Measurements from ENCODE around the gene CHMP6.
"Not testable (repeated sequence)": the region's sequence is repeated elsewhere in the genome, so short reads cannot be mapped to it uniquely, and the experiment has no call there.

Gene CHMP6

DNA sequence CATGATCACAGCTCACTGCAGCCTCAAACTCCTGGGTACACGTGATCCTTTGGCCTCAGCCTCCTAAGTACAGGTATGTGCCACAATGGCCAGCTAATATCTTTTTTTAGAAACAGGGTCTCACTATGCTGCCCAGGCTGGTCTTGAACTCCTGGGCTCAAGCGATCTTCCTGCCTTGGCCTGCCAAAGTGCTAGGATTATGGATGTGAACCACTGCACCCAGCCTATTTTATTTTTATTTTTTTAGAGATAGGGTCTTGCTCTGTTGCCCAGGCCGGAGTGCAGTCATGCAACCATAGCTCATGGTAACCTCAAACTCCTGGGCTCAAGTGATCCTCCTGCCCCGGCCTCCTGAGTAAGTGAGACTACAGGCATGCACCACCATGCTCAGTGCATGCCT, 25.7 kb downstream of the CHMP6 start:
- DNase-seq = not testable (repeated sequence)

DNA sequence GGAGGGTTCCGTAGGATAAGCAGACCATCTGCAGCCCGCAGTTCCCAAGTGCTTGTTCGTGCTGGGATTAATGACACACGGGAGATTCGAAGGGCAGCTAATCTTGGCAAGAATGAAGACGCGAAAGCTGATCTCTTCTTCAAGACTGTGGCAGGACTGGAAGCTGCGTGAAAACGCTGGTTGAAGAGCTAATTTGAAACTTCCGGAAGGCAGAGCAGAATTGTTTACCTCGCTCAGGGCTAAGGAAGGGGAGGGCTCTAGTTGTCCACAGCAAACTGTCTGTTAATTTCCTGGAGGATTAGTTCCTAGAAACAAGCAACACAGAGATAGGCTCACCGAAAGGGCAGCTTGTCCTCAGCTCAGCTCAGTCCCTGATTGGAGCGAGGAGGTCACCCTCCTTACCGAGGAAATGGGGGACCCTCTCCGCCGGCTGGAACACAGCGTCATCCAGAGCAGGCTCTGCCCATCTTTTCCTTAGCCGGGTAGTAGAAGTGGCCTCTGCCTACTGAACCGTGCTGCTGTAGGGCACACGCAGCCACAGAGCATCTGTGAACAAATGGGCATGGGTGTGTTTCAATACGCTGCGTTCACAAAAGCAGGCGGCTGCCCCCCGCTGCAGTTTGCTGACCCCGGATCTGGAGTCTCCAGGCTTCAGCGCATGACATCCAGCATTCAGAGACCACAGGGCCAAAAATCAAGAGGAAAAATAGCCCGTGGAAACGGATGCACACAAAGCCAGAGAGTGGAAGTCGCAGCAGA, 26.6 kb downstream of the CHMP6 start:
- DNase-seq = peak; percentile 52

DNA sequence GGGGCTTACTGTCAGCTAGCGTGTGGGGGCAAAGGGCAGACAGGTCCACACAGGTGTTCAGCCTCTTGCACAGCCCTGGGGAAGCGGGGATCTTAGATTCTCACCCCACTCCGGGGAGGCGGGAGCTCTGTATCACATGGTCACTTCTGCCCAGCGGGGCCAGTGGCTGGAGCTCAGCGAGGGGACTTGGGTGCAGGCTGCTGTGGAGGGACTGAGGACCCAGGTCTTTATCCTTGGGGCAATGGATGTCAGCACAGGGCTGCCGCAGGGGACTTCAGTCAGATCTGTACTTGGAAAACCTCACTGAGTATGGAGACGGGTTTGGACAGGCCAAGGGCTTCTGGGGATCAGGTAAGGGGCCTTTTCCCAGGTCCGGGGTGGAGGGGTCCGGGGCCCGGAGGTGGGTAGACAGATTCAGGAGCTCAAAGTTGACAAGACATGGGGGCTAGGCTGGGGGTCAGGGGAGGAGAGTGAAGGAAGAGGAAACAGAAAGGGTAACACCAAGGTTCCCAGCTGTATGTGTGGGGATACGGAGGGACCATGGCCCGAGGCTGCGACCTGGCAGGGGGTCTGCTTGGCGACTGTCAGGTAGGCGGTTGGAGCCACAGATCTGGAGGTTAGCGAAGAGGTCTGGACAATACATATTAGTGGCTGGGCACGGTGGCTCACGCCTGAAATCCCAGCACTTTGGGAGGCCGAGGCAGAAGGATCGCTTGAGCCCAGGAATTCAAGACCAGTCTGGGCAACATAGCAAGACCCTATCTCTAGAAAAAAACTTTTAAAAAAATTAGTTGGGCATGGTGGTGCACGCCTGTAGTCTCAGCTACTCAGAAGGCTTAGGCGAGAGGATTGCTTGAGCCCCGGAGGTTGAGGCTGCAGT, 28.2 kb downstream of the CHMP6 start:
- DNase-seq = no peak

DNA sequence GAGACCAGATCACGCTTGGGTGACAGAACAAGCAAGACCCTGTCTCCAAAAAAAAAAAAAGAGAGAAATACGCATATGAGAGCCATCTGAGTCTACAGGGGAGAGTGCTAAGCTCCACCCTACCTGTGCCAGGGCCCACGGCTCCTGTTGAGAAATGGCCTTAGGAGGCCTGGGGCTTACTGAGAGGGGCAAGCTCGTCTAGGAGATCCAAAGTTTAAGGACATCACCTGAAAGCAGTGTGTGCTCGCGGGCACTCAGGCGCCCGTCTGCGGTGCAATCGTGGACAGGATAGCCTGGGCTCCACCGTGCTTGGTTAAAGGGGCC, 28.8 kb downstream of the CHMP6 start:
- no peak for DNase-seq

DNA sequence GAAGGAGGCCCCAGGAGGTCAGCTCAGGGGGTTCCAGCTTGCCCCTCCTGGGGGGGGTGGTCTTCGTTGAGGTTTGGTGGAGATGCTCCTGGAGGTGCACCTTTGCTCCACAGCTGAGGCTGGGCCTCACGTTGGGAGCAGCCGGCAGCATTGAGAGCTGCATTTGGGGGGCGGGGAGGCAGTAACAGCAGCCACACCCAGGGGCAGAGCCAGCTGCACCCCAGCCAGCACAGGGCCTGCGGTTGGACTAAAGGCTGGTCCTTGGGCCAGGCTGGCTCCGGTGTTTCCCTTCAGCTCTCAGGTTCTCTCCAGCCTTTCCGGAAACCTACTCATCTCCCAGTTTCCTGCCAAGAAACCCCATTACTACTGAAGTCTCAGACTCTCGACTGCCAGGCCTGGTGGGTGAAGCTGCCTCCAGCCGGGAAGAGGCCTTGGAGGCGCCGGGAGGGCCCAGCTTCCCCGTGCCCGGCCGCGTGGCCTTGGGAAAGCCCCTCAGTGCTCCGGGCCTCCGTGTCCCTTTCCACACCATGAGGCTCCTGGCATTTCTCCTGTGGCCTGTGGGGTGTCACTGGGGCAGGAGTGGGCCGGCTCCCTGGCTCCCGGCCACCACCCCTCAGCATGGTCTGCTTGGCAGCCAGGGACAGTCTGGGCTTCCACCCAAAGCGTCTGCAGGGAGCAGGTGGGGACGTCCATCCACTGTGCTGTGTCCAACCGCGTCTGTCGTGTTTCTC, 29.3 kb downstream of the CHMP6 start:
- DNase-seq = no peak

DNA sequence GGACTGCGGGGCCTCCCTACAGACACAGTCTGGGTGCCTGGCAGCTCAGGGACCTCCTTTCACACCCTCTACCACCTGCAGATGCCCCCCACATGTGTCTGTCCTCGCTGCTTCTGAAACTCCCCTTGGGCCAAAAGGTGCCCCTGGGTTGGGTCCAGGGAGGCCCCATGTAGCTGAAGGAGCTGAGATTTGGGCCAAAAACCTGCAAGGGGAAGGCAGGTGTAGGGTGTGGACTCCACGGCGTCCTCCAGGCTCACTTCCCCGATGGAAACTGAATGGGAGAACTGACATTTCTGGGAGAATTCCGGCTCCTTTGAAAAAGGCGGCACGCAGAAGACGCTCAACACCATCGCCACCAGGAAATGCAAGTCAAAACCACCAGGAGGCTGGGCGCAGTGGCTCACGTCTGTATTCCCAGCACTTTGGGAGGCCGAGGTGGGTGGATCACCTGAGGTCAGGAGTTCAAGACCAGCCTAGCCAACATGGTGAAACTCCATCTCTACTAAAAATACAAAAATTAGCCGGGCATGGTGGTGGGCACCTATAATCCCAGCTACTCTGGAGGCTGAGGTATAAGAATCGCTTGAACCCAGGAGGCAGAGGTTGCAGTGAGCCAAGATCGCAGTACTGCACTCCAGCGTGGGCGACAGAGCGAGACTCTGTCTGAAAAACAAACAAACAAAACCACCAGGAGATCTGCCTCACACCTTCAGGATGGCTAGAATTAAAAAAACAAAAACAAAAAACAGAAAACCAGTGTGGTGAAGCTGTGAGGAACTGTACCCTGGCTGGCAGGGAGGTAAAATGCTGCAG, 30.1 kb downstream of the CHMP6 start:
- no peak for DNase-seq

DNA sequence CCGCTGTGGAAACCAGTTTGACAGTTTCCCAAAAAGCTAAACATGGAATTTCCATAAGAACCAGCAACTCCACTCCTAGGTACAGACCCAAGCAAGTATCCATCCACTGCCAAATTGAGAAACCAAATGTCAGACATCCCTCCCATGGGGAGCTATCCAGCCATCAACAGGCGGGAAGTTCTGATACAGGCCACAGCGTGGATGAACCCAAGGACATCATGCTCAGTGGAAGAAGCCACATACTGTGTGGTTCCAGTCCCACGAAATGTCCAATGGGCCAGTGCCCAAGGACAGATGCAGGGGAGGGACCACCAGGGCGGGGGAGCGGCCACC, 30.7 kb downstream of the CHMP6 start:
- DNase-seq = no peak

DNA sequence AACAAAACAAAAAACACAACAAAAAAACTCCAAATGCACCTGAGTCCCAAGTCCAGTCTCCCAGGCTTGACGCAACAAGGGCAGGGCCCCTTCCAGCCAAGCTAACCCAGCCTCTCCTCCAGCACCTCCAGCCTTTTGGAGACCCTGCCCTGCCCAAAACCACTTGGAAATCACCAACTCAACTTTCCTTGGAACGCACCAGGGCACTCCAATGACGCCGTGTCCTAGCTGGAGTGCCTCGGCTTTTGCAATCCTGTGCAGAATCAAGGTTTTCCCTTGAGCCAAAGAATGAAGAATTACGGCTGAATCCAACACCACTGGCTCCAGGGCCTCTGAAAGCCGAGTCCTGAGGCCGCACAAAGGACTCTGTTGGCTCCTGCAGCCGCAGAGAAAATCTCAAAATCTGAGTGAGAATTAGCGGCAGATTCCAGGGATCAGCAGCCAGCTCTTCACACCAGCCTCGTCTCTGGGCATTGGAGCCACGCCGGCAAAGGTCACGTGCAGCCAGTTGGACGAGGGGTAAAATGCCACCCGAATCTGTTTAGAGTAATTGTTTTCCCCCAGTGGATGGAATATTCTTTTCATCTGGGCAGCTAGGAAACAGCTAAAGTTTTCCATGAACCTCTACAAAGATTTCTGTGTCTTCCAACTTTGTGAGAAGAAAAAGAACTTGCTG, 33.6 kb downstream of the CHMP6 start:
- no peak for DNase-seq

DNA sequence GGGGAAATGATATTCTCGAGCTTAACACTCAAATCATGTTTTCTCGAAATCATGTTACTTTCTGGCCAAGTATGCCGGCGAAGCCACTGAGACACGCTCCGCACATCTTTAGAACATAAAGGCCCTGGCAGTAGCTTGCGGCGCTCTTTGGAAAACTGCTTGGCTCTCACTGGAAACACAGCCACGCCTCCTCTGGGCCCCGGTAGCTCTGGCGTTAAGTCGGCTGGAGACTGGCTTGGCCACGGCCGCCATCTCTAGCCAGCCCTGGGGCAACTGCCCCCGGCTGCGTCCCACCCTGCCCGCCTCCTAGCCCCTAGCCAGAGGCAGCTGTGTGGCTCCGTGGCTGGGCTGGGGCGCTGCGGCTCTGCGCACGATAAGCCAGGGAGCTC, 34.1 kb downstream of the CHMP6 start:
- no peak for DNase-seq

DNA sequence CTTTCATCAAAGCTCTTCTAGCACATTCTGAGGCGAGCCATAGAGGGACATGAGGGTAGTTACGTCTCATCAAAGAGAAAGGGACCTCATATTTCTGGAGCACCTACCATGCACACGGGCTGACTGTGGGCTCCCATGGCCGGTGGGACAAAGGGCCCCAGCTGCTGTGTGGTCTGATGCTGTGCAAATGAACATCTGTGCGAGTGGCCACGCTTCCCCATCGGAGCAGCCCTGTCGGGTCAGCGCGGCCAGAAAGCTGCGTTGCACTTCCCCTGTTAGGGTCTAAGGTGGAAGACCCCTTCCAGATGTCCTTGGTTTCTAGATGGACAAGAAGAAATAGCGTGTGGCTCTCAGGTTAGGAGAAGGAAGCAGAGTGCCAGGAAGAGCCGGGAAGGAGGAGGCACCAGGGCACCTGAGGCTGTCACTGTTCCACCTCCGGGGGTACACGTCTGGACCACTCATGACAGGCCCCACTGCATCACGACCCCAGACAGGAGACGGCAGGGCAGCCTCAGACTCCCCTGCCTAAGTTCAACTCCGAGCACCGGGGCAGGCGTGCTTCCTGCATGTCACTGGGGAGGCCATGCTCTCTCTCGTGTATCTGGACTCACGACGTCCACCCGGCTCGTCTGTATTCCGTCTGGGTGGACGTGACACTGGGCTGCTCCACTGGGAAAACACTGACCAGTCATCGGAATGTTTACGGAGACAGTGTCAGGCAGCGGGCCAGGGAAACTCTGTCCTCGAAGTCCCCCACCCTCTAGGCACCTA, 34.8 kb downstream of the CHMP6 start:
- no peak for DNase-seq

DNA sequence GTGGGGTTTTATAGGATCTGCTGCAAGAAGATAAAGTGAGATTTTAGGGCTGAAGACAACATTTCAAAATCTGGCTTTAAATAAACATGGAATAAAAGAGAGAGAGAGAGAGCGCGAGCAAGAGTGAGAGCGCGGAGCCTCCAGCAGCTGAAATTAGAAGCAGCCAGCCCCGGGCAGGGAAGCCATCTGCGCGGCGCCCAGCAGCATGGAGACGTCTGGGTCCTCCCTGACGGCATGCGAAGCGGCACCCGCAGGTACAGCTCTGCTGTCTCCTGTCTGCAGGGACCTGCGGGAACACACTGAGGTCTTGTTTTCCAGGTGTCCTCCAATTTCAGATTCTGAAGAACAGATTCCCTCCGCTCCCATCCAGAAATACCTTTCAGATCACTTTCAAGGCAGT, 35.4 kb downstream of the CHMP6 start:
- DNase-seq = no peak

DNA sequence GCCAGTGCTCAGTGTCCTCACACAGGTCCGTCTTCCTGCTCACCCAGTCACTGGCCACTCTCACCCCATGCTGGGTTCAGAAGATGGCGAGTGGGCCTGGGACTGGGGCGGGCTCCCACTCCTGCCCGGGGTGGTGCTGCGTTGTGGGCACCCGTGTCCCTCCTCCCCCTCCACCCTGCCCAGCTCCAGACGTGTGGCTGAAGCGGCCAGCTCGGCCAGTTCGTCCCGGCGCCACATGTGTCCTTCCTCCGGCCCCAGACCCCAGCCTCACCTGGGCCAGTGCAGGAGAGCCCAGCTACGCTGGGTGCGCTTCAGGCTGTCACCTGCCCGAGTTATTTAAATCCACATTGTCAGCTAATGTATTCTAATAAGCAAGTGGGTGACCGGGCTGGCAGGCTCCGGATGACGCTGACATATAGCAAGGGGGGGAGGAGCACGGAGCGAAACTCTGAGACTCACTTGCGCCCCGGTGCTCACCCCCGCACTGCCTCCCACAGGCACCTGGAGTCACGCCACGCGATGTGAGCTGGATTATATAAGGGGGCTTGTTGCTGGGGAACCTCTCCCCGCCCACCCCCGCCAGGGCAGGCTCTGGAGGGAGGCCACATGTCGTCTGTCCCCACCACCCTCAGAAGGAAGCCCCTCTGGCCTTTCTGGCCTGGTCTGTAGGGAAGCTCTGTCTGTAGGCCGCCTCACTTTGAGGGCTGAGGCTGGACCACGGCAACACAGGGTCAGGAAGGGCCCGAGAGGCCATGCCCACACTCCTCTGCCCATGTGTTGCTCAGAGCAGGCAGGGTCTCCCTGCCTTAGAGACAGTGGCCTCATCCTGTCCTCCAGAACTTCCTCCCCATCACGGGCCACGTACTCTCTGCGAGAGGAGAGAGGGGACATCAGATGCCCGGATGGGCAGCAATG, 36.2 kb downstream of the CHMP6 start:
- DNase-seq = no peak

DNA sequence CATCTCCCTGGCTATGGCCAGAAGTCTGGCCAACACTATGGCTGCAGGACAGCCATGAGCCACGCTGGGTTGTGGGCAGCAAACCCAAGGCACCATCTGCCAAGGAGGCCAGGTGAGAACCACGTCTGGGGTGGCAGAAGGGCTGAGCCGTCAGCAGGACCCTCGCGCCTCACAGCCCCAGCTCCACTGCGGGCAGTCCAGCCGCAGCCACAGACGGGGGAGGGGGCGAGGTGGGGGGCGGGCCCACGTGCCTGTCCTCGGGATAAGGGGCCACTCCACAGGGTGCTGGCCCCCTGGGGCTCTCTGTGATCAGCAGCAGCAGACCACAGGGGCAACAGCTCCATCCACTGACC, 36.8 kb downstream of the CHMP6 start:
- DNase-seq = no peak

DNA sequence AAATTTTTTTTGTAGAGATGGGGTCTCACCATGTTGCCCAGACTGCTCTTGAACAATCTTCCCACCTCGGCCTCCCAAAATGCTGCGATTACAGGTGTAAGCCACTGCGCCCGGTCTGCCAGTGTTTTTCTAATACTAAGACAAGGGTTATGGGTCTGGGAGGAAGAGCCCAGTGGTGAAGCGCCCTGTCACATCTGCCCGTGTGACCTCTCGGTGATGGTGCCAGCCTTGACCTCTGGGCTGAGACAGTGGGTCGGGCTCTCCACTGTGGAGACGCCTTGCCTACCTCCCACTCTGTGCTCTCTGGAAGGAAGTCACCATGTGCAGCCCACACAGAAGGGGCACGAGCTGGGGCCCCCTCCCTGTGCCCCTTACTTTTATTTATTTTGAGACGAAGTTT, 38.2 kb downstream of the CHMP6 start:
- DNase-seq = no peak

DNA sequence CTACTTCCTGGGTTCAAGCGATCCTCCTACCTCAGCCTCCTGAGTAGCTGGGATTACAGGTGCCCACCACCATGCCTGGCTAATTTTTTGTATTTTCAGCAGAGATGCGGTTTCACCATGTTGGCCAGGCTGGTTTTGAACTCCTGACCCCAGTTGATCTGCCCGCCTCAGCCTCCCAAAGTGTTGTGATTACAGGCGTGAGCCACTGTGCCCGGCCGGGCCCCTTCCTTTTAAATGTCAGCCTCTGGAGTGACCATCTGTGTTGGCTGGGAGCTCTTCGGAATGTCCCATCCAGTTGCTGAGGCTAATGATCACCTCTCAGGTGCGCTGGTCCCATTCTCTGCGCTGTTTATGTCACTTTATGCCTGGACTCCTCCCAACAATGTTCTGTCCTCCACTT, 38.7 kb downstream of the CHMP6 start:
- DNase-seq = not testable (repeated sequence)

DNA sequence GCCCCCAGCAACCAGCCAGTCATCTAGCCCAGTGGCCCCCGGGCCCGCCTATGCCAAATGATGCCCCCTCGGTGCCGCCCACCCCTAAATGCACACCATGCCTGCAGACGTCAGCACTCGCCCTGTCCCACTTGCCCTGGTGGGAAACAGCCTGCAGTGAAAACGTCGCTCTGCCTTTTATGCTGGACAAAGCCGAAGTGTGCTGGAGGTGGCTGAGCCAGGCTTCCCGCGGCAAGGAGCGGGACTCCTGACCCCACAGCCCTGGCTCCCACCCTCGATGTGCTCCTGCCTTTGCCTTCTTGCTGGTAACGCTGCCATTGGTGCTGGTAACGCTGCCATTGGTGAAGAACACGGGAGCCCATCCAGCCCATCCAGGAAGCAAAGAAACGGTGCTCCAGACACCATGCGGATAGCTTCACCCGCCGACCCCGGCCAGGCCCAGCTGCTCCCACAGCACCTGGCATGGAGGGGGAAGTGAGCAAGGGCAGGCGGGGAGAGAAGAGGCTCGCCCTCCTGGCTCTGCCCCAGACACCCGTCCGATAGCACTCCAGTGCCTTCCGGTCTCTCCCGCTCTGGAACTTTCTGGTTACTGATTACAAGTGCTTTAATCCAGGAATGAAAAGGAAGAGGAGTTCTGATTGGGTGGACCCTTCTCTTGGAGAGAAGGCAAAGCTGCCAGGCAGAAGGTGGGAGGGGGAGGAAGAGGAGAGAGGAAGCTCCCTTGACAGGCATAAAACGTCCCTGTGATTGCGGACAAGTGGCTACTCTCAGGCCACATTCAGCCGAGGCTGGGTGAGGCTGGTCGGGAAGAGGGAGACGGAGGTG, 39.3 kb downstream of the CHMP6 start:
- DNase-seq = no peak

DNA sequence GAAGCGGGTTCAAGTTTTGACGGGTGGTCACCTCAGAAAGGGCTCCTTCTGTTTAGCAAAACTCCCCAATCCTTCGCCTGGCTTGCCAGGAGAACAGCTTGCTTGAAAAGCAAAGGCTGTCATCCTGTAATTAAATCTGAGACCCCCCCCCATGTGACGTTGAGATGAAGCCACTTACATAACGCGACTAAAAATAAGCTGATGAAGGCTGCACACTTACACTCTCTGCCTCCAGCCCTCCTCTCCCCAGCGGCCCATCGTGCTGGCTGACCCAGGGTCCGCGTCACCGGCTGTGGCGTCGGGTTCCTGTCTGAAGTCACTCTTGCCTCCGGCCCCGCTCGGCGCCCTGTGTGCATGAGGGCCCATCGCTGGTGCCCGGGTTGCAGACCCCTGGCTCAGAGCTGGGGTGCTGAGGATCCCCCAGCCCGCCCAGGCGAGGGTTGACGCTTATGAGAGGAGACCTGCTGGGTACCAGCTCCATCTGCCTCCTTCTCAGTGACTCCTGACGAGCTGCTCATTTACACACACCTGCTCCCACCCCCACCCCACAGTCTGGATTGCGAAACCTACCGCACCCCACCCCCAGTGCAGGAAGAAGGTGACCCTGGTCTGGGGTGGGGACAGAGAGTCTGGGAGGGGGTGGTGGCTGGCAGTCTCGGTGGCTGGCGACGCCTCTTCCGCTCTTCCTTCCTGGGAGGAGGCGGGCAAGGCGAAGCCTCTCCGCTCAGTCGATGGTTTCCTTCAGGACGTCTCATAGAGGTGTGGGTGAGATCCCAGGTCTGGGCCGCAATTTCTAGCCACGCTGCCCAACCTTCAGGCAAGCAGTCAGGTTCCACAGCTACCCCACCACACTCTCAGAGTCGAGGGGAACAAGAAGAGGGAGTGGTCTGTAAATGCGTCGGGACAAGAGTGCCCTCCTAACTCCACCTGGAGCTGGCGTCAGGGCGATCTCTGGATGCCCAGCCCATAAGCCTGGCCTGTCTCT, 40.2 kb downstream of the CHMP6 start:
- no peak for DNase-seq
